Keratinocyte (primary cell): ENCODE measurements around the gene PPIAL4G. TPM values are rescaled to one million over a fixed set of nuclear protein-coding genes. Genes with fewer than 3 reads are reported as not detected.
"Not testable (repeated sequence)": the region's sequence is repeated elsewhere in the genome, so short reads cannot be mapped to it uniquely, and the experiment has no call there.

ENCODE experiments used
- DNase-seq: peaks from one replicate; pipeline ENCODE4 v3.0.0-alpha.2; 2011; ENCODE audit warnings: low read depth, missing footprints, low spot score
- FAIRE-seq: peaks from 2 replicates; lab custom pipeline; 2011; peaks lifted over from hg19 to GRCh38; lab: Jason Lieb, UNC
- H2AFZ ChIP-seq: 2 replicates; pipeline ENCODE4 v1.6.0; 2012; ENCODE audit warnings: low read length, control low read depth, inconsistent platforms; ENCODE audit not compliant: control insufficient read depth
- H3K27ac ChIP-seq: 2 replicates; pipeline ENCODE4 v1.5.1; 2011; ENCODE audit warnings: low read length; ENCODE audit not compliant: control insufficient read depth, insufficient read depth
- H3K27me3 ChIP-seq: 3 replicates; pipeline ENCODE4 v1.6.0; 2011; ENCODE audit warnings: low read length; ENCODE audit not compliant: control insufficient read depth, insufficient read depth; ENCODE audit errors: extremely low read depth
- H3K36me3 ChIP-seq, 2 experiments: 2 replicates in 1 of 2; 3 replicates in 1 of 2; pipeline ENCODE4 v1.5.1; 2011; ENCODE audit warnings: low read length in 2 of 2, mild to moderate bottlenecking in 1 of 2; ENCODE audit not compliant: control insufficient read depth in 2 of 2, insufficient read depth in 2 of 2; ENCODE audit errors: extremely low read depth in 1 of 2
- H3K4me1 ChIP-seq: 3 replicates; pipeline ENCODE4 v1.5.1; 2011; ENCODE audit warnings: low read length; ENCODE audit not compliant: control insufficient read depth, insufficient read depth; ENCODE audit errors: extremely low read depth
- H3K4me2 ChIP-seq: 3 replicates; pipeline ENCODE4 v1.6.0; 2011; ENCODE audit warnings: low read depth, low read length; ENCODE audit not compliant: control insufficient read depth, insufficient read depth; ENCODE audit errors: extremely low read depth
- H3K4me3 ChIP-seq, 3 experiments: fragments of 200-600 bp in 1 of 3; sonication (generic) in 1 of 3; 2 replicates in 2 of 3; 3 replicates in 1 of 3; pipeline ENCODE4 v1.5.1; 2011 to 2016; ENCODE audit warnings: low read length in 3 of 3, mild to moderate bottlenecking in 3 of 3, control low read depth in 2 of 3, inconsistent platforms in 1 of 3, low read depth in 1 of 3, mixed read lengths in 1 of 3, mixed run types in 1 of 3, moderate library complexity in 1 of 3; ENCODE audit not compliant: control insufficient read depth in 2 of 3, insufficient read depth in 2 of 3; ENCODE audit errors: extremely low read depth in 1 of 3
- H3K79me2 ChIP-seq: 2 replicates; pipeline ENCODE4 v1.6.0; 2012; ENCODE audit warnings: low read length; ENCODE audit not compliant: control insufficient read depth, insufficient read depth
- H3K9ac ChIP-seq: 3 replicates; pipeline ENCODE4 v1.6.0; 2011; ENCODE audit warnings: low read length; ENCODE audit not compliant: control insufficient read depth, insufficient read depth; ENCODE audit errors: extremely low read depth
- H3K9me1 ChIP-seq: 3 replicates; pipeline ENCODE4 v1.6.0; 2011; ENCODE audit warnings: low read length; ENCODE audit not compliant: control insufficient read depth, insufficient read depth; ENCODE audit errors: extremely low read depth
- H3K9me3 ChIP-seq: 2 replicates; pipeline ENCODE4 v1.5.1; 2012; ENCODE audit warnings: low read depth, low read length; ENCODE audit not compliant: control insufficient read depth
- H4K20me1 ChIP-seq: 3 replicates; pipeline ENCODE4 v1.6.0; 2011; ENCODE audit warnings: low read length; ENCODE audit not compliant: control insufficient read depth, insufficient read depth; ENCODE audit errors: extremely low read depth
- dilution Hi-C: fragments of 300-500 bp; cut with MboI; formaldehyde crosslinking; loops from one replicate; pipeline ENCODE4 v1.7.0; 2020; ENCODE audit warnings: low sequenced_read_pairs; ENCODE audit not compliant: extremely low pct_ligation_motif_present
- polyA plus RNA-seq, 5 experiments: library from polyadenylated mRNA; depleted of rRNA in 3 of 5; stranded (reverse) in 3 of 5; stranded (forward) in 1 of 5; unstranded in 1 of 5; fragments of >200 nt; gene quantifications; 1 replicate in 1 of 5; 2 replicates in 3 of 5; 3 replicates in 1 of 5; pipeline versions ENCODE4 v1.2.1 to v1.2.3, GENCODE V29; 2011 to 2012; ENCODE audit warnings: missing spikeins in 2 of 5, low read depth in 1 of 5, low replicate concordance in 1 of 5

Gene PPIAL4G
- polyA plus RNA-seq, 1 donor (not counting 4 experiments of a cell fraction or from before 2014, with no cell fraction given), result not detected

DNA sequence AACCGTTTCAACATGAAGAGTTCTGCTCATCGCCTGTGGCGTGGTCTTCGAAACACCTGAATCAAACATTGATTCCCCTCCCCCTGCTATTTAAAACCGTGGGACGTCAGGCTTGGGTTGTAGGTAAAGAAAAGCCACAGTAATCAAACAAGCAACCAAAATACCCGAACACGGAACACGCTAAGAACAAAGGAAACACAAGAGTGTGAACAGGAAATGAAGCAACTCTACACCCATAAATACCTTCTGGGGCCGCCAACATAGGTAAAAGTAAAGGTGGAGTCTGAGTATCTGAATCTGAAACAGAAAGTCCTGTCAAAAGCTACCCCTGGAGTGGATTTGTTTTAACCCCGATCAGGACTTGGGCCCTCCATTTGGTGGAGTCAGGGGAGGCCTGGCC is 24.7 kb downstream of the PPIAL4G start:
- H3K27me3 ChIP-seq, H3K36me3 ChIP-seq, H3K4me1 ChIP-seq, H4K20me1 ChIP-seq, H3K4me2 ChIP-seq, dilution Hi-C loops, H2AFZ ChIP-seq, DNase-seq, FAIRE-seq, H3K9me1 ChIP-seq, H3K79me2 ChIP-seq, H3K9me3 ChIP-seq: not testable (repeated sequence)
- H3K4me3 ChIP-seq, result peak overlapping the region in 2 of 3 experiments; percentile 18 to 52
- peak overlapping the region; percentile 61 for H3K27ac ChIP-seq
- H3K9ac ChIP-seq, result peak overlapping the region; percentile 50

DNA sequence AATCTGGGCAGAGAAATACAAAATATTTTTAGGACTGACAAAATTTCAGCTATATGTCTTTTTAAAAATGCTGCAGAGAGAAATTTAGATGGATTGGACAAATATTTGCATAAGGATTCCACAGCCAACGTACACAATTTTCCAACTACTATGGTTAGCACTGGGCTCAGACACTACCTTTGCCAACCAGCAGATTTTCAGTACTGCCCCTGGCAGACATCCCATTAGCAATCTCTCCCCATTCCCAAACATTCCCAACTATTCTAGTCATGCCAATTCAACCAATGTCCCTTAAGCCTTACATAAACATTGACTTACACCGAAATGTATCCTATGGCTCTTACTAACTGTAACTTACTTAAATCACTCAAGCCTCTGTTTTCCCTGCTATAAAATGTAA is 30.3 kb downstream of the PPIAL4G start:
- FAIRE-seq, H3K27ac ChIP-seq, H3K4me2 ChIP-seq, H3K9me3 ChIP-seq, H3K9ac ChIP-seq, H3K4me1 ChIP-seq, H3K9me1 ChIP-seq, H4K20me1 ChIP-seq, H3K79me2 ChIP-seq, DNase-seq, dilution Hi-C loops, H3K27me3 ChIP-seq, H3K36me3 ChIP-seq, H3K4me3 ChIP-seq, H2AFZ ChIP-seq: not testable (repeated sequence)

DNA sequence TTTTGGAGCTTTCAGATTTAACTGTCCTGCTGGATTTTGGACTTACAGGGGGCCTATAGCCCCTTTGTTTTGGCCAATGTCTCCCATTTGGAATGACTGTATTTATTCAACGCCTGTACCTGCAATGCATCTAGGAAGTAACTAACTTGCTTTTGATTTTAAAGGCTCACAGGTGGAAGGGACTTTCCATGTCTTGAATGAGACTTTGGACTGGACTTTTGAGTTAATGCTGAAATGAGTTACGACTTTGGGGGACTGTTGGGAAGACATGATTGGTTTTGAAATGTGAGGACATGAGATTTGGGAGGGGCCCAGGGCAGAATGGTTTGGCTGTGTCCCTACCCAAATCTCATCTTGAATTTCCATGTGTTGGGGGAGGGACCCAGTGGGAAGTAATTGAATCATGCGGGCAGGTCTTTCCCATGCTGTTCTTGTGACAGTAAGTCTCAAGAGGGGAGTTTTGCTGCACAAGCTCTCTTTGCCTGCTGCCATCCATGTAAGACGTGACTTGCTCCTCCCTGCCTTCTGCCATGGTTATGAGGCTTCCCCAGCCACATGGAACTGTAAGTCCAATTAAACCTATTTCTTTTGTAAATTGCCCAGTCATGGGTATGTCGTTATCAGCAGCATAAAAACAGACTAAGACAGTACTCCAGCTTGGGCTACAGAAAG is 43.3 kb downstream of the PPIAL4G start:
- H3K4me2 ChIP-seq, H3K9ac ChIP-seq, DNase-seq, H4K20me1 ChIP-seq, H3K4me3 ChIP-seq, H3K36me3 ChIP-seq, H3K4me1 ChIP-seq, dilution Hi-C loops, H3K9me1 ChIP-seq, H3K27ac ChIP-seq, H3K27me3 ChIP-seq, H2AFZ ChIP-seq, H3K79me2 ChIP-seq, H3K9me3 ChIP-seq, FAIRE-seq: not testable (repeated sequence)
